GM20000 (cell line): ENCODE results near the gene CCDC187.

Experiments
- DNase-seq: peaks from one replicate; pipeline ENCODE4 v3.0.0; 2012; ENCODE audit warnings: low spot score
- TF ChIP-seq, protein P1 (sequence below): IDR thresholded peaks from 2 replicates; pipeline ENCODE4 v1.5.1; 2012; ENCODE audit warnings: mild to moderate bottlenecking, control low read depth; ENCODE audit errors: extremely low read depth, missing control alignments

Gene CCDC187

DNA sequence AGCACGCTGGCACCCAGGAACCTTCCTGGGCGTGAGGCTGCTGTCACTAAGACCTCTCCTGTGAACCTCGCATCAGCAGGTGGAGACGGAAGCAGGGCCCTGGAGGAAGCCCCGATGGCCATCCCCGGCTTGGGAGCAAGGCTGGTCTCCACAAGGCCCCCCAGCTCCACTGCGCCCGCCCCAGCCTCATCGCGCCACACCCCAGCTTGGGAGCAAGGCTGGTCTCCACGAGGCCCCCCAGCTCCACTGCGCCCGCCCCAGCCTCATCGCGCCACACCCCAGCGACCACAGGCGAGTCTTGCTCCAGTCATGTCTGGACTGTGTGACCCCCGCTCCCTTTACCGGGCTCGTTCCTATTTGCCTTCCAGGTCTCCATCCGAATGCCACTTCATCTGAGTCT is 69.3 kb downstream of the CCDC187 start:
- DNase-seq: no peak
- TF ChIP-seq, protein P1, sequence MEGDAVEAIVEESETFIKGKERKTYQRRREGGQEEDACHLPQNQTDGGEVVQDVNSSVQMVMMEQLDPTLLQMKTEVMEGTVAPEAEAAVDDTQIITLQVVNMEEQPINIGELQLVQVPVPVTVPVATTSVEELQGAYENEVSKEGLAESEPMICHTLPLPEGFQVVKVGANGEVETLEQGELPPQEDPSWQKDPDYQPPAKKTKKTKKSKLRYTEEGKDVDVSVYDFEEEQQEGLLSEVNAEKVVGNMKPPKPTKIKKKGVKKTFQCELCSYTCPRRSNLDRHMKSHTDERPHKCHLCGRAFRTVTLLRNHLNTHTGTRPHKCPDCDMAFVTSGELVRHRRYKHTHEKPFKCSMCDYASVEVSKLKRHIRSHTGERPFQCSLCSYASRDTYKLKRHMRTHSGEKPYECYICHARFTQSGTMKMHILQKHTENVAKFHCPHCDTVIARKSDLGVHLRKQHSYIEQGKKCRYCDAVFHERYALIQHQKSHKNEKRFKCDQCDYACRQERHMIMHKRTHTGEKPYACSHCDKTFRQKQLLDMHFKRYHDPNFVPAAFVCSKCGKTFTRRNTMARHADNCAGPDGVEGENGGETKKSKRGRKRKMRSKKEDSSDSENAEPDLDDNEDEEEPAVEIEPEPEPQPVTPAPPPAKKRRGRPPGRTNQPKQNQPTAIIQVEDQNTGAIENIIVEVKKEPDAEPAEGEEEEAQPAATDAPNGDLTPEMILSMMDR: no peak

DNA sequence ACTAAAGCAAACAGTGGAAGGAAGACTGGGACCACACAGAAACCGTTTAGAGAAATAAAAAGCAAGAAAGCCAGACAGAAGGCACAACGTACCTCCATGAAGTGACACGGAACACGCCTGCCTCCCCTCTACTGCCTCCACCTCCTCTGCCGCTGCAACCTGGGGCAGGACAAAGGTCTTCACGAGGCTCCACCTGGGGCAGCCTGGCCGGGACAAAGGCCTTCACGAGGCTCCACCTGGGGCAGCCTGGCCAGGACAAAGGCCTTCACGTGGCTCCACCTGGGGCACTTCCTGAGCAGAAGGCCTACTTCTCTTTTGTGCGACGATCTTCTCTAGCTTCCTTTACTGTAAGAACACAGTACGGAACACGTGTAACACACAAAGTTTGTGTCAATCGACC is 70.0 kb downstream of the CCDC187 start:
- no peak for DNase-seq
- TF ChIP-seq, protein P1: no peak

DNA sequence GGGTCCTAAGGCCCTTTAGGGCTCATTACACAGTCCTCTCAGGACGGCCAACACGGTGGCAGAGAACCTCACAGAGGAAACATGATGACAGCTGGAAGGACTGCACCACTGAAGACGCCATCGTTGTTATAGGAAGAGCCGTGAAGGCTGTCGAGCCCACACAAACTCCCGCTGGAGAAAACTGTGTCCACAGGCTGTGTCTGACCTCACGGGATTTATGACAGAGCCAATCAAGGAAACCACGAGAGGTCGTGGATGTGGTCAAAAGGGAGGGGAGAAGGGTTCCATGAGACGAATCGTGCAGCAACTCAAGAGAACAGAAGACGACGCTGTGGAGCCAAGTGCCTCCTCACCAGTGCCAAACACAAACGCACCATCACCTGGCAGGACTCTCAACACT is 70.5 kb downstream of the CCDC187 start:
- DNase-seq: no peak

DNA sequence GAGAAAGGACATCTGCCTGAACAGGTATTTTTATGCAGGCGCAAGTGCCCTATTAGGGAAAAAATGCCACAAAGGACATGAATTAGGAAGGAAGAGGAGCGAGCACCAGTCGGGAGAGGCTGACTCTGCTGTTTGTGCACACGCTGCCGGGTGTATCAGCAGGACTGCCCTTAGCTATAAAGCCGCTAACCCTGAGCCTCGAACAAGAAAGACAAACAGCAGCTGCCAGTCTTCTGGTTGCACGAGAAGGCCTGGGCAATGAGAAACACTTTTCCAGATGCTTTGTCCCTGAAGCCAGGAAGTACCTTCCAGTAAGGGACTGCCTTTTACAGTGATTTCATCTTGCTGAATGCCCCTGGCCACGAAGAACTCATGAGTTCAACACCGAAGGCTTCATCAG is 70.9 kb downstream of the CCDC187 start:
- no peak for DNase-seq
- TF ChIP-seq, protein P1: no peak

More for the DNA sequence above, 70.5 kb downstream of the CCDC187 start:
- TF ChIP-seq, protein P1: no peak

DNA sequence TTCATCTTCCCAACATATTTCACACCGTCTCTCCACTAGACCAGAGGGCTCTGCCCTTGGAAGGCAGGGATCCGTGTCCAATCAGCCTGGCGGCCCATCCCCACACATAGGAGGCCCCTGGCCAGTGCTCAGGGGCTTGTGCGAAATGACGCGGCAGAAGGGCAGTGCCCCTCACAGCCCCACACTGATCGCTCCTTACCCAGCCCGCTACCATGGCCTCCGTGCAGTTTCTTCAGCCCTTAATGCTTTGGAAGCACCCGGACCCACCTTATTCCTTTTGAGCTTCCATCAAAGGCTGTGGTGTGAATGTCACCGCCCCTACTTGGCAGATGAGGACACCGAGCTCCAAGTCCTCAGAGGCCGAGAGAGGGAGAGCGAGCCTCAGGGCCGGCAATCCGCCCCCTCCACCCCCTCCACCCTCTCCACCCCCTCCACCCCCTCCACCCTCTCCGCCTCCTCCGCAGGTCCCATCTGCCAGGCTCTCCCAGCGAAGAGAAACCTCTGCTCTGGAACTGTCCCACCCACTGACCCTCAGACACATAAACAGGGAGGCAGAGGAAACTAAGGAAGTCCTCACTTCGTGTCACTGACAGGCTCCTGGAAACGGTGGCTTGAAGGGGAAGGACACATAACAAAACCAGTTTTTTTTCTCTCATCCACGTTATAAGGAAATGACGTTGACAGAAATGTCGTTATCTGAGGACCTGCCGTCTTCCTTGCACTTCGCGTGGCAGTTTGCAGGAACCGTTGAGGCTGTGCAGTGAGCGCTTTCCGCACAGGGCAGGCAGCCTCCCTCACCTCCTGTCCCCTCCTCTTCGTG is 72.2 kb downstream of the CCDC187 start:
- TF ChIP-seq, protein P1: no peak
- no peak for DNase-seq

DNA sequence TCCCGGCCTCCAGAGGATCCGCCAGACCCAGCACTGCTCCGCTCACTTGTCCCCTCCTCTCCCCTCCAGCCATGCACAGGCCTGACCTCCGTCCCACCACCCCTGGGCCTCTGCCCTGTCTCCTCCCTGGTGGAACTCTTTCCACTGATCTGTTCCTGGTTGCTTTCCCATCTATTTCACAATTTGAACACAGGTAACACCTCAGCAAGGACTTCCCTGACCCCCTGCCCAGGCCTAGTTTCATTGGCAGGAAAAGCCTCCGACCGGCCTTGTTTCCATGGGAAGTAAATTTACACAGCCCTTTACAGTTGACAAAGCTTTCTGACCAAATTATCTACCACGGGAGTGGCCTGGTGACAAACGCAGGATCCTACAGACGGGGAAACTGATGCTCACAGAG is 73.1 kb downstream of the CCDC187 start:
- no peak for DNase-seq
- TF ChIP-seq, protein P1: no peak

DNA sequence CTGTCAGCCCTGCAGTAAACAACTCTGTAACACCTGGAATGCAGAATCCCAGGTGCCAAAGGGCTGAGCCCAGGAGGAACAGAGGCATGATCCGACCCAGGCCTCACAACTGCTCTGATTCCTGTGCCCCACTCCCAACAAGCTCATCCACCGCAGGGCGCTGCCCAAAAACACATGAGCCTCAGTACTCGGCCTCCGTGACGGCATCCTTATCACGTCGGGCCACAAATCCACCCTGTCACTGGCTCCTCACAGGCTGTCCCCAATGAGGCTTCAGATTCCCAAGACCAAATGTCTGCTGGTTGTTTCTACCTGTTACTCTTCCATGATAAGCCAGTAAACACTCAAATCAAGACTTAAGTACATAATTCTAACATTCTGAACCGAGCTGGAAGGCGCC is 73.5 kb downstream of the CCDC187 start:
- TF ChIP-seq, protein P1: no peak
- DNase-seq: no peak
